GM12874 (cell line): ENCODE results near the gene PALD1.

Source experiments
- TF ChIP-seq, protein P1 (sequence below): IDR thresholded peaks from 2 replicates; pipeline ENCODE4 v1.5.1; 2011; ENCODE audit warnings: low read depth, mild to moderate bottlenecking, control low read depth, low read length, moderate library complexity; ENCODE audit not compliant: insufficient read depth

PALD1 gene

DNA sequence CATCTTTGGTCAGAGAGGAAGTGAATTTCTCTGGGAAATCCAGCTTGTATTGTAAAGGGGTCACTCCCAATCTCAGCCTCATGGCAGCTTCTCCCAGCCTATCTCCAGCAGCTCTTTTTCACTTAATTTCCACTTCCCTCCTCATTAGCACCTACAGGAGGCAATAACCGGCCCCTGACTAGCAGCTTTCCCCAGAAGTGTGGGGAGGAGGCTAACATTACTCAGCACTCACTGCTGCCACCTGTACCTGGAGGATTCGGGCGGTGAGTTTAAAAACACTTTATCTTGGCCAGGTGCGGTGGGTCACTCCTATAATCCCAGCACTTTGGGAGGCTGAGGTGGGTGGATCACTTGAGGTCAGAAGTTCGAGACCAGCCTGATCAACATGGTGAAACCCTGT lies 40.8 kb upstream of the PALD1 start:
- TF ChIP-seq, protein P1, sequence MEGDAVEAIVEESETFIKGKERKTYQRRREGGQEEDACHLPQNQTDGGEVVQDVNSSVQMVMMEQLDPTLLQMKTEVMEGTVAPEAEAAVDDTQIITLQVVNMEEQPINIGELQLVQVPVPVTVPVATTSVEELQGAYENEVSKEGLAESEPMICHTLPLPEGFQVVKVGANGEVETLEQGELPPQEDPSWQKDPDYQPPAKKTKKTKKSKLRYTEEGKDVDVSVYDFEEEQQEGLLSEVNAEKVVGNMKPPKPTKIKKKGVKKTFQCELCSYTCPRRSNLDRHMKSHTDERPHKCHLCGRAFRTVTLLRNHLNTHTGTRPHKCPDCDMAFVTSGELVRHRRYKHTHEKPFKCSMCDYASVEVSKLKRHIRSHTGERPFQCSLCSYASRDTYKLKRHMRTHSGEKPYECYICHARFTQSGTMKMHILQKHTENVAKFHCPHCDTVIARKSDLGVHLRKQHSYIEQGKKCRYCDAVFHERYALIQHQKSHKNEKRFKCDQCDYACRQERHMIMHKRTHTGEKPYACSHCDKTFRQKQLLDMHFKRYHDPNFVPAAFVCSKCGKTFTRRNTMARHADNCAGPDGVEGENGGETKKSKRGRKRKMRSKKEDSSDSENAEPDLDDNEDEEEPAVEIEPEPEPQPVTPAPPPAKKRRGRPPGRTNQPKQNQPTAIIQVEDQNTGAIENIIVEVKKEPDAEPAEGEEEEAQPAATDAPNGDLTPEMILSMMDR, result no peak

DNA sequence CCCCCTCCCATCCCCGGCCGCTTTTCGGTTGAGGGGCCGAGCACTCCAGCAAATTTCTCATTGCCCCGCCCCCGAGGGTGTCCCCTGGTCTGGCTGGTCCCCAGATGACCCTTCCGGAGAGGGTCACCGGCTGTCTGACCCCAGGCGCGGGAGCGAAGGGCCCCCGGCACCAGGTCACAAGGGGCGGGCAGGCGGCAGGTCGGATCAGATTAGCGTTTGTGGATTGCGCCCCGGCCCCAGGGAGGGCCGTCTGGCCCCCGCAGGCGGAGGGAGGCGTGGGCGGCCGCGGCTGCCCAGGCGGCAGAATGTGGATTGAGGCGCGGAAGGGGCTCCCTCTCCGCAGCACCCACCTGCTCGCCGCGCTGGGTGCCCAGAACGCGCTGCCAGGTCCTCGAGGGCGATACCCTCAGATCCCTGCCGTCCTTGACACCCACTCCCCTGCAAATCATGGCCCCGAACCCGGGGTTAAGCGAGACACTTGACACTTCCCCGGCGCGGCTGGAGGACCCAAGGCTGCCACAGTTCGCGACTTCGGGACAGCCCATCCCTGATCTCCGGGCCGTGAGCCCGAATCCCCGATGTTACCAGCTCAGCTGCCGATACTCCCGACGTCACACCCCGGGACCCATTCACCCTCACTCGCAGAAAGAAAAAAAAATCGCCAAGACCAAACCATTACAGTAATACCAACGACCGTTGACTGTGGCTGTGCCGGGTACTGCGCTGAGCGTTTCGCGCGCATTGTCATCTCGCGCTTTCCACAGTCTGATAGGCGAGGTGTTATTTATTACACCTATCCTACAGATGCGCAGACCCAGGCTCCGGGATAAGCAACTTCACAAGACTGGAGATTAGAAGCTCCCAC lies 38.0 kb upstream of the PALD1 start:
- TF ChIP-seq, protein P1, result no peak

DNA sequence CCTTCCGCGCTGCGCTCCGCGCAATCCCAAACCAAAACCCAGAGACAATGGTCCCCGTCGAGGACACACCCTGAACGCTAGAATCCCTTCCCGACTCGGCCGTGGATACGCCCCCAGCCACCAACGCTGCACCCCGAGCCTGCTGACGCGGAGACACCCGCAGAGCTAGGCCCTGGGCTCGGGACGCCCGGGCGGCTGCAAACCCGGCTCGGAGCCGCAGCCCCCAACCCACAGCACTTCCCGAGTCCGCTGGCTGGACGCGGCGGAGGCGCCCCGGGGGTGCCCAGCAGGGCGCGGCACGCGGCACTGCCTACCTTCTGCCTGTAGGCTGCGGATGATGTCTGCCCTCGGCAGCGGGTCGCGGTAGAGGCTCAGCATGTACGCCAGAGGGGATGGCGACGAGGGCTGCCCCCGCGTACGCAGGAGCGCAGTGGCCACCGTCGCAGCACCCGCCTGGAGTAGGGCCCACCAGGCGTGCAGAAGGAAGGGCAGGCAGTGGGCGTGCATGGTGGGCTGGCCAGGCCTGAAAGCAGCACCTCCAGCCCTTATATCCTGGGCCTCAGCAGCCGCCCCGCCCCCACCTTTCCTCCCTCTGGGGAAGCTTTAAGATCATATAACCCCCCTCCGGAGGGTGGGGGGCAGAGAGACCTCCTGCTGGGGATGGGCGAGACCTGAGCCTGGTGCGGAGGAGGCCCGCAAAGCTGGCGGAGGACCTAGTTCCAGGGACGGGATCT lies 37.2 kb upstream of the PALD1 start, which contains the start of gene NODAL:
TSS of gene NODAL (minus strand) at position 521 of the 734 bp plus-strand sequence. CDS start at position 507, 14 bp downstream.
- TF ChIP-seq, protein P1, result no peak

DNA sequence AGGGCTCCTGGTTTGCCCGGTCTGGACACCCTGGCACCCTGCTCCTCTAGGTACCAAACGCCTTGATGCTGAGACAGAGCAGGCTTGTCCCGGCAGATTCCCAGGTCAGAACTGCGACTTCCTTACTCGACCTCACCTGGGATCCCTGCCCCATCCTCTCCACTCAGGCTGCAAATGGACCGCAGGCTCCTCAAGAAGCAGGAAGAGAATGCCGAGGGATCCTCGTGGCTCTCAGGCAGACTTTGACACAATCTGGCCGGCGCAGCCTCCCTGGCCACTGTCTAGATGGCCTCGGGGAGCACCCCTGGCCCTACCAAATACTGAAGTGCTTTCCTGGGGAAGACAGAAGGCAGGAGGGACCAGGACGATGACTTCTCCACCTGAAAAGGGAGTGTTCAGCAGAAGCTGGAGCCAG lies 36.7 kb upstream of the PALD1 start:
- TF ChIP-seq, protein P1, result no peak

DNA sequence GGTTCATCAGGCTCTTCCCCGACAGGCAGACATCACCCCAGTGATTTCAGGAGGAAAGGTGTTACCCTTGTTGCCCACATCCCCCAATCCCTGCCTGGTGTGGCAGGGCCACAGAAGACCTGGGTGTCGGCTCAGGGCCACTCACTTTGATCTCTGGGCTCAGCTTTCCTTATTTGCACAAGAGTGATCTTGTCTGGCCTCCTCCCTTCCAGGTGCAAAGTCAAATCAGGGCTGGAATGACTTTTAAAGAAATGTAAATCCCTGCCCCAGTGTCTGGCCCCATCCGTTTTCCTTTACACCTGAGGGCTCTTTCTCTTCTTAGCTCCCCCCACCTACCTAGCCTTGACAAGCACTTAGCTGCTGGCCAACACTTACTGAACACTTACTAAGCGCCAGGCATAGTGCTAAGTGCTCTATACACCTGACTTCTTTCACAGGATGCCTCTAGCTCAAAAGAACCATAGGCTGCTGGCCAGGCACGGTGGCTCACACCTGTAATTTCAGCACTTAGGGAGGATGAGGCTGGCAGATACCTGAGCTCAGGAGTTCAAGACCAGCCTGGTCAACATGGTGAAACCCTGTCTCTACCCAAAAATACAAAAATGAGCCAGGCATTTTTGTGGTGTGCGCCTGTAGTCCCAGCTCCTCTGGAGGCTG lies 36.1 kb upstream of the PALD1 start:
- TF ChIP-seq, protein P1, result no peak

DNA sequence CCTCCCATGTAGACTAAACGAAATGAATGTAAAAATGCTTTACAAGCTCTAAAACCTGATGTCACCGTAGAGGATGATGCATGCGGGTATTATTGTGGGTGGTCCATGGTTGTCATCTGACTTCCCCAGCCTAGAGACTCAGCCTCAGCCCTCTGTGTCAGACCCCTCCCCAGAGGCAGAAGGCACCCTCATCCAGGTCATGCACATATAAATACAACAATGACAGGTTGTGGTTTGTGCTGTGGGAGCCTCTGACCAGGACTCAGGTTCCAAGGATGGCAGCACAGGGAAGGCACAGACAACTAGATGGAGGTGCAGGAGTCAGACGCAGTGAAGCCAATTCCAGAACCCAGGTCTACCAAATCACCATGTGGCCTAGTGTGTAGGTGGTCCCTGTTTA lies 33.8 kb upstream of the PALD1 start:
- TF ChIP-seq, protein P1, result no peak
